GM21529 (cell line): ENCODE results near the gene MAN2B2.
"Not testable (repeated sequence)": the region's sequence is repeated elsewhere in the genome, so short reads cannot be mapped to it uniquely, and the experiment has no call there.

Experiments
- ATAC-seq: cut with Tn5 transposase; IDR thresholded peaks from one replicate; pipeline ENCODE4 v1.9.1; 2021; ENCODE audit not compliant: unreplicated experiment

Gene MAN2B2

GRCh38 chr4:6613676-6614651, 39.0 kb downstream of the MAN2B2 start:
- ATAC-seq, result no peak

DNA sequence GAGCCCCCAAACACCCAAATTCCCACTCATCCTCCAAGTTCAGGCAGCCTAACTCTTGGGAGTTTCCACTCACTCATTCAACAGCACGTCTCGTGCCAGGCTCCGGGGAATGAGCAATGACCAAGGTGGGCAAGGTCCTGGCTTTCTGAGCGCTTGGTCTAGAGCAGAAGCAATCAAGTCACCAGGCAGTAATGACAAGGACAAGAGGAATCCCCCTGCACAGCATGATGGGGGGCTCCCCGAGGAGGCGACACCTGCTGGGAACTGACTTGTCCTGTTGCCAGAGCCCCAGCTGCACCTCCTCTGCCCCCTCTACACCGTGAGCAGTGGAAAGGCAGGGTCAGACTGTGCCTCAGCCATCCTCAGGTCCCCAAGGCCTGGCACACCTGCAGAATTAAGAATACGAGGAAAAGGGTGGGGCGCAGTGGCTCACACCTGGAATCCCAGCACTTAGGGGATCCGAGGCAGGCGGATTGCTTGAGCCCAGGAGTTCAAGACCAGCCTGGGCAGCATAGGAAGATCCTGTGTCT, 39.8 kb downstream of the MAN2B2 start:
- no peak for ATAC-seq

DNA sequence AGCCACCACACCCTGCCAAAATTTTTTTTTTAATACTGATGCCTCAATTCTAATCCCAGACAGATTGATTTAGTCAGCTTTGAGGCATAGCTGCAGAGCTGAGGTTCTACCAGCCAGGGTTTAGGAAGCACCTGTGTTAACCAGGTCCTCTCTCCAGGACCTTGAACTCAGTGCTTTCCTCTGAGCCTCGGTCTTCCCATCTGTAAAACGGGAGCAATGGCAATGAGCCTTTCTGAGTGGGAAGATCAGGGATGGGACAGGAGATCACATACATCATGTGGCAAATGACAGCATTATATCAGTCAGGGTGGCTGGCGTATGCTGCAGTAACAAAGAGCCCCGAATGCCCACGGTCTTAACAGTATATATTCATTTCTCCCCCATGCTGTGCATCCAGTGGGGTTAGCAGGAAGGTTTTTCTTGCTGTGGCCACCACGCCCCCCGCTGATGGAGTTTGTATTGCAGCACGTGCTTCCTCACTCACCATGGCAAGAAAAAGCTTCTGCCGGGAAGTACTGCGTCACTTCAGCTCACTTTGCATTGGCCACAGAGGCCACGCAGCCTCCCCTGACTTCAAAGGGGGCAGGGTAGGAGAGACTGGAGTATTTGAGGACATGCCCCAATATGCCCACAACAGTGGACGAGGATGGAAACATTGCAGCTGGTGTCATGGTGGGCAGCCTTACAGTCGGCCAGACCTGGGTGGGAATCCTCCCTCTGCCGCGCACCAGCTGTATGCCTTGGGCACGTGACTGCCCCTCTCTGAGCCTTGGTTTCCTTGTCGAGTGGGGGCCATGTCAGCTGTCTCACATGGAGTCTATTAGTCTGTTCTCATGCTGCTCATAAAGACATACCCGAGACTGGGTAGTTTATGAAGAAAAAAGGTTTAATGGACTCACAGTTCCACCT, 41.4 kb downstream of the MAN2B2 start:
- no peak for ATAC-seq

GRCh38 chr4:6617246-6617645, 42.3 kb downstream of the MAN2B2 start:
- ATAC-seq, result no peak

DNA sequence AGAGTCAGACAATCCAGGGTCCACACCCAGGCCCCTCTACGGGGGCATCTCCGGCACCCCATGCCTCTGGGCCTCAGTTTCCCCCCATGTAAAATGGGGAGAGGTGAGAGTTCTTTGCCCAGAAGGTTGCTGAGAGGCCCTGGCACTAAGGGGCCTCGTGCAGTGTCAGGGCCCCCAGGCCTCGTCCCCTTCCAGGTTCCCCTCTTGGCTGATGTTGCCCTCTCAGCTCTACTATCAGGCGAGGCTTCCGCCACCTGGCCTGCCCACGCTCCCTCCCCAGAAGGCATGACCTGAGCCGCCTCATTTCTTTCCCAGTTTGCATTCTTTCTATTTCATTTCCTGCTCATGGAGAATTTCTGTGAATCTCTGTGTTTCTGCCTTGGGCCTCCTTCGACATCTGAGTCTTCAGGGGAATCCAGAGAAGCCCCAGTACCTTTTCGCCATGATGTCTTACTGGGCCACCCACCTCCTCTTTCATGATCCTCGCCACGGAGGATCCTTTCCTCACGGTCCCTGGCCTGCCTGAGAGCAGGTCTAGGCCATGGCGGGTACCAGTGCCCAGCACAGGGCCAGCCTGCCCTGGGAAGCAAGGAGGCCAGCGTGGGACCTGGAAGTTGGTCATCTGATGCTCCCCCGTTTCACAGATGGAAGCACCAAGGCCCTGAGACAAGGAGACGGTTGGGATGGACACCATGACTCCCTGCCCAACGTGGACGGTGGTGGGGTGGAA, 43.6 kb downstream of the MAN2B2 start:
- no peak for ATAC-seq

DNA sequence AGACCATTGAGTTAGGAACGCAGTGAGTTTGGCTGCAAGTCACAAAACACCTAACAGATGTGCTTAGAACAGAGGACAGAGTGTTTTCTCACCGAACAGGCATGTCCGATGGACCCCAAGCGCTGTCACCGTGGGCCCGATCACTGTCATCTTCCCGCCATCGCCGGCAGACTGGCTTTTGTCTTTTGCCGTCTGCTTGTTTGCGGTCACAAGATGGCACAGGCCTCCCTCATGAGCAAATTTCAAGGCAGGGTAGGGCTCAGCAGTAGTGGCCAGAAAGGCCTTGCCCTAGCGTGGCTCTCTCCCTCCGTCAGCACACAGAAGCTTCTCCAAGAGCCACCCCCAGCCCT, 44.1 kb downstream of the MAN2B2 start:
- ATAC-seq, result no peak

- ATAC-seq, result no peak
Observed at GRCh38 chr4:6619466-6620255, 44.7 kb downstream of the MAN2B2 start.

DNA sequence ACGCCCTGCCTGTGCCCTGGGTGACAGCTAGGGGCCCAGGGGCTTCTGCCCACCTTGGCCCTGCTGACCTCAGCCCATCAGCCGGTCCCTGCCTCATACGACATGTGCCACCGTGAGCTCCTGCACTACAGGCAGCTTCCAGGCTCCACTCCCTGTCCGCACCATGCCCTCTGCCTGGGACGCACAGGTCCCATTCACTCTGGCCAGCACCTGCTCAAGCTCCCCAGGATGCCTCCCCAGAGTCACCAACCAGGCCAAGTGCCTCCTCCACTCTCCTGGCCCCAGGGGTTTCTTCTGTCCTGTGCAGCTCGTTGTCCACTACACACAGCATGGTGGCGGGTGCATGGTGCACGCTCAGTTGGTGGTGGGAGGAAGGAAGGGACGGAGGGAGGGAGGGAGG, 45.3 kb downstream of the MAN2B2 start:
- ATAC-seq, result no peak

DNA sequence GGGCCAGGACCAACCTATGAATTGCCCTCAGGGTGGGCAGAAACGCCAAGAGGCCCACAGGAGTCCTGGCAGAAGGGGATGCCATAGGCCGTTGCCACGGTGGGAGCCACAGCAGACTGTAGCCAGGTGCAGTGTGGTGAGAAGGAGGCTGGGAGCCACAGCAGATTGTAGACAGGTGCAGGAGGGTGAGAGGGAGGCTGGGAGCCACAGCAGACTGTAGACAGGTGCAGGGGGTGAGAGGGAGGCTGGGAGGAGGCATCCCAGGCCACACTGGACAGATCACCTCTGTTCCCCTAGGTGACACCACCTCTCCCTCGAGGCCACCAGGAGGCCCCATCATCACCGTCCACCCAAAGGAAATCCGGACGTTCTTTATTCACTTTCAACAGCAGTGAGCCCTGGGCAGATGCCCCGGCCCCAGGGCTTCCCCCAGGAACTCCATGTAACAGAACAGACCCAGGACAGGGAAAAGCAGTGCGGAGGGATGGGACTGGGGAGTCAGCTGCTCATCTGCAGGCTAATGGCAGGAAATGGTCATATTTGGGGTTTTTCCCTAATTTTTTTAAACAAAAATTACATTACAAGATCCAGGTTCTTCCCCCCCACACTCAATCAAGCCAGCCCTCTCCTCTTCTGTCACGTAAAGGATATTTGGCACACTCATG, 46.0 kb downstream of the MAN2B2 start:
- ATAC-seq, result no peak

GRCh38 chr4:6621556-6621927, 46.6 kb downstream of the MAN2B2 start:
- no peak for ATAC-seq

DNA sequence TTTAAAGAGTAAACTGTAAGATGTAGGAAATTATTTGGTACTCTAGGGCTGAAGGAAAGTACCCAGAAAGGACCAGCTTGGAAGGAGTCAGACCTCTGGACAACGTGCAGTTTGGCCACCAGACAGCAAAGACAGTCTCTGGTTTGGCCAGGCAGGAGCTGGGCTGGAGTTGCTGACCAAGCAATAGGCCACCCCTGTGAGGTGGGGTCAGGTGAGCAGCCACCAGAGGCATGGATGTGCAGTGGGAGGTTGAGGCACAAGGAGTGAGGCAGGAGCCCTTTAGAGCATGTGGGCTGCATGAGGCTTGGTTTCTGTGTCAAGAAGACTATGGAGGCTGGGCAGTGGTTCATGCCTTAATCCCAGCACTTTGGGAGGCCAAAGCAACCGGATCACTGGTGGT, 47.8 kb downstream of the MAN2B2 start:
- no peak for ATAC-seq

- ATAC-seq, result no peak
Observed at GRCh38 chr4:6625256-6625655, 50.3 kb downstream of the MAN2B2 start.

DNA sequence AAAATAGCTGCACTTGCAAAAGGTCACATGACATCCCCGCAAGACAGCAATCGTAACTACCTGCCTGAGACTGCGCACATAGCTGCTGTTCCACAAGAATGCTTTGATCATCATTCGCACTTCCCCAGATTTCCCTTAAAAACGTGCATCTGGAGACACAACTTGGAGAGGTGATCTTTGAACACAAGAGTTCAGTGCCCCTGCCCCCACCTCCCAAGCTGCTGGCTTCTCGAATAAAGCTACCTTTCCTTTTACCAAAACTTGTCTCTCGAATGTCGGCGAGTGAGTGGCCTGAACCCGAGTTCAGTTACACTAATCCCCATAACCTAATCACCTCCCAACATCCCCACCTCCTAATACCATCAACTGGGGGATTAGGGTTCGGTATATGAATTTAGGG, 51.1 kb downstream of the MAN2B2 start:
- ATAC-seq, result no peak

DNA sequence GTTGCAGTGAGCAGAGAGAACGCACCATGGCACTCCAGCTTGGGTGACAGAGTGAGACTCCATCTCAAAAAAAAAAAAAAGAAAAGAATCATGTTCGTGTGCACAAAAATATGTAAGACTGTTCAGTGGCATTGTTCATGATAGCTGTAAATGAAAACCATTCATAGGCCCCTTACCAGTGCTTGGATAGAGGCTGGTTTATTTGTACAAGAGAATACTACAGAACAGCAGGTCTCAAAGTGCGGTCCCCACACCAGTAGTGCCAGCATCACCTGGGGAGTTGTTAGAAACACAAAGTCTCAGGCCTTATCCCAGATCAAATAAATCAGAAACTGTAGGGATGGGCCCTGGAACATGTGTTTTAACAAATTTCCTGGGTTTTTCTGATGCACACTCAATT, 52.8 kb downstream of the MAN2B2 start:
- ATAC-seq, result no peak

DNA sequence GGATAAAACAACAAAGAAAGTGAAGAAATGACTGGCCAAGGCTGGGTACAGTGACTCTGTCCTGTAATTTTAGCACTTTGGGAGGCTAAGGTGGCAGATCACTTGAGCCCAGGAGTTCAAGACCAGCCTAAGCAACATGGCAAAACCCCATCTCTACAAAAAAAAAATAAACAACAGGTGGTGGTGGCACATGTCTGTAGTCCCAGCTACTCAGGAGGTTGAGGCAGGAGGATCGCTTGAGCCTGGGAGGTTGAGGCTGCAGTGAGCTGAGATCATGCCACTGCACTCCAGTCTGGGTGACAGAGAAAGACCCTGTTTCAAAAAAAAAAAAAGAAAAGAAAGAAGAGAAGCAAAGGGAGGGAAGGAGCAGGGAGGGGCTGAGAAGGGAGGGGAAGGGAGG, 53.5 kb downstream of the MAN2B2 start:
- ATAC-seq, result not testable (repeated sequence)

GRCh38 chr4:6632125-6632524, 57.1 kb downstream of the MAN2B2 start:
- no peak for ATAC-seq

DNA sequence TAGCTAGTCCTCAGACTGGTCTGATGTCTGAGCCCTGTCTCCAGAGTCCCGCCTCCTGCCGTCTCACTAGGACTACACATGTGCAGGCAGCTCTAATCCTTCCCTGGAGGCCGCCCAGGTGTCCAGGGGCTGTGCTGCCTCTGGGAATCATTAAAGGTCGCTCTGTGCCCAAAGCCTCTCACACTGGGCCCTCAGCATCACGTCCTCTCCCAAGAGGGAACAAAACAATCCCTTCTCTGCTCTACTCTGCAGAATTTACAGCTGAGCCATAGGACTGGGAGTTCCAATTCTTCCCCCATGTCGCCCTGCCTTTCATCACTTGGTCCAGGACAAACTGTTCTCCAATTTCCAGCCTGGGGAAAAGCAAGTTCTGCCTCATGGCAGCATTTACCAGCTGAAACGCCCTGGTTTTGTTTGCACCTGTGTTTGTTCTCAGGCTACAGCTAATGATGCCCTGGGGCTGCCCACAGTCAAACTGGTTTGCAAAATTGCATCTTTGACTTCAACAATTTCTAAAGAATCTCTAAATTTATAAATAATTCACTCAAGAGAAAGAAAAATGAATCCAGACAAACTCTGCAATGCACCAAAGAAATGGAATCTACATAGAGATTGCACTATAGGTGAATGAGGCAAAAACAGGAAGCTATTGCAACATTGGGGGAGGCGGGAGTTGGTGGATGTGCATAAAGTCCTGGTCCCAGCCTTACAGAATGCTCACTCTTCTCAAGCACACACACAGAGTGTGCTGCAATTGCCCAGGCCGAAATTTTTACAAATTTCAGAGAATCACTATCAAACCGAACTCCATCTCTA, 58.3 kb downstream of the MAN2B2 start:
- ATAC-seq, result no peak

DNA sequence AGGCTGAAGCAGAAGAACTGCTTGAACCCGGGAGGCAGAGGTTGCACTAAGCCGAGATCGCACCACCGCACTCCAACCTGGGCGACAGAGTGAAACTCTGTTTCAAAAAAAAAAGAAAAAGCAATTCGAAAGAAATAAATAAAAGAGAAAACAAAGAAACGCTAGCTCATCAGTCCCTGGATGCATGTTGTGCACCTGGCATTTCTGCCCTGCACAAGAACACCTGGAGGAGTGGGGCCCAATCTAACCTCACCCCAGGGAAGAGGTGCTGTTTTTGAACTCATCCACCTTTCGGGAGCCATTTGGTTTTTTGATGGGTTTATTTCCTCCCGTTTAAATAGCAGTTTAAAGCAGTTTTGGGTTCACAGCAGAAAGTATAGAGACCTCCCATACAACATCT, 59.8 kb downstream of the MAN2B2 start:
- ATAC-seq, result no peak

- no peak for ATAC-seq
Observed at GRCh38 chr4:6639137-6639680, 64.2 kb downstream of the MAN2B2 start.
